ENCODE results near the gene SIDT2.

The SIDT2 gene

DNA sequence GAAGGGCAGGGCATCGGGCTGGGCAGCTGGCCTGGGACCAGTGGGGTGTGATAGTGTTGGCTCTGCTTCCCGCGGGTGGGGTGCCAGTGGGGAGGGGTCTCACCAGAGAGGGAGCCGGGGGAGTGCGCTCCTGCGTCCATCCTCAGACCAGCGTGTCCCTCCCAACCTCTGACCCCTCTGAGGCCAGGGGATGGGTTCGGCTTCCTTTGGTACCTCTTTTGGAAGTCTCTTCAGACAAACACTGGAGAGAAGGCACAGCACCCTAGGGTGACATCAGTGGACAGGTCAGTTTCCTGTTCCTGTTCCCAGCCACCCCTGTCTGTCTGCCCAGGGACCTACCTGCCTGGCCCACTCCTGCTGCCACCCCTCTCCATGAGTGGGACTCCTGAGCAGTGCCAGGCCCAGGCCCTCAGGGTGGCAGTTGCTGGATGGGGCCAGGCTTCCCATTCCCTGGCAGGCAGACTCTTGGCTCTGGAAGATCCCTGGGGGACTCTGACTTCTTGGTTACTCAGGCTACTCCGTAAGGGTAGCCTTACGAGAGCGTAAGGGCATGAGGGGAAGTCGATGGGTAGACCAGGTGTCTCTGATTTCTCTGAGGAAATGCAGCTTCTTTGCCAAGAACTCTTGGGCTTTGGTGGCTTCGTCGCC lies 23.2 kb downstream of the SIDT2 start:
- TF ChIP-seq TCF4 (CRISPR knock-in tag; IDR thresholded peaks at IDR 0.05; ENCODE audit: borderline replicate concordance) (no peak), OSR1 (CRISPR knock-in tag; IDR thresholded peaks at IDR 0.05) (no peak), BACH2 (CRISPR knock-in tag; IDR thresholded peaks at IDR 0.05; ENCODE audit: borderline replicate concordance) (no peak), ZFP3 (CRISPR knock-in tag; IDR thresholded peaks at IDR 0.05) (no peak), RARB (CRISPR knock-in tag; IDR thresholded peaks at IDR 0.05) (no peak), PPARA (CRISPR knock-in tag; IDR thresholded peaks at IDR 0.05; ENCODE audit: borderline replicate concordance) (no peak), ZNF565 (CRISPR knock-in tag; conservative IDR thresholded peaks at IDR 0.05; ENCODE audit: low read depth) (no peak), ARNTL (CRISPR knock-in tag; IDR thresholded peaks at IDR 0.05; ENCODE audit: borderline replicate concordance, low read depth) (no peak), ZNF70 (CRISPR knock-in tag; IDR thresholded peaks at IDR 0.05) (no peak), ZNF8 (CRISPR knock-in tag; IDR thresholded peaks at IDR 0.05) (no peak), ZC3H10 (CRISPR knock-in tag; IDR thresholded peaks at IDR 0.05) (no peak), ISL1 (CRISPR knock-in tag; IDR thresholded peaks at IDR 0.05) (no peak), TOX (CRISPR knock-in tag; IDR thresholded peaks at IDR 0.05; ENCODE audit: borderline replicate concordance) (no peak), ZFP30 (CRISPR knock-in tag; IDR thresholded peaks at IDR 0.05) (no peak)
- TF ChIP-seq, protein P1, sequence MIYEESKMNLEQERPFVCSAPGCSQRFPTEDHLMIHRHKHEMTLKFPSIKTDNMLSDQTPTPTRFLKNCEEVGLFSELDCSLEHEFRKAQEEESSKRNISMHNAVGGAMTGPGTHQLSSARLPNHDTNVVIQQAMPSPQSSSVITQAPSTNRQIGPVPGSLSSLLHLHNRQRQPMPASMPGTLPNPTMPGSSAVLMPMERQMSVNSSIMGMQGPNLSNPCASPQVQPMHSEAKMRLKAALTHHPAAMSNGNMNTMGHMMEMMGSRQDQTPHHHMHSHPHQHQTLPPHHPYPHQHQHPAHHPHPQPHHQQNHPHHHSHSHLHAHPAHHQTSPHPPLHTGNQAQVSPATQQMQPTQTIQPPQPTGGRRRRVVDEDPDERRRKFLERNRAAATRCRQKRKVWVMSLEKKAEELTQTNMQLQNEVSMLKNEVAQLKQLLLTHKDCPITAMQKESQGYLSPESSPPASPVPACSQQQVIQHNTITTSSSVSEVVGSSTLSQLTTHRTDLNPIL (CRISPR knock-in tag; IDR thresholded peaks at IDR 0.05; ENCODE audit: low read depth) = no peak
- TF ChIP-seq, protein P2, sequence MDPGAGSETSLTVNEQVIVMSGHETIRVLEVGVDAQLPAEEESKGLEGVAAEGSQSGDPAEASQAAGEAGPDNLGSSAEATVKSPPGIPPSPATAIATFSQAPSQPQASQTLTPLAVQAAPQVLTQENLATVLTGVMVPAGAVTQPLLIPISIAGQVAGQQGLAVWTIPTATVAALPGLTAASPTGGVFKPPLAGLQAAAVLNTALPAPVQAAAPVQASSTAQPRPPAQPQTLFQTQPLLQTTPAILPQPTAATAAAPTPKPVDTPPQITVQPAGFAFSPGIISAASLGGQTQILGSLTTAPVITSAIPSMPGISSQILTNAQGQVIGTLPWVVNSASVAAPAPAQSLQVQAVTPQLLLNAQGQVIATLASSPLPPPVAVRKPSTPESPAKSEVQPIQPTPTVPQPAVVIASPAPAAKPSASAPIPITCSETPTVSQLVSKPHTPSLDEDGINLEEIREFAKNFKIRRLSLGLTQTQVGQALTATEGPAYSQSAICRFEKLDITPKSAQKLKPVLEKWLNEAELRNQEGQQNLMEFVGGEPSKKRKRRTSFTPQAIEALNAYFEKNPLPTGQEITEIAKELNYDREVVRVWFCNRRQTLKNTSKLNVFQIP (CRISPR knock-in tag; IDR thresholded peaks at IDR 0.05; ENCODE audit: borderline replicate concordance, low read depth) = no peak
- TF ChIP-seq, protein P3, sequence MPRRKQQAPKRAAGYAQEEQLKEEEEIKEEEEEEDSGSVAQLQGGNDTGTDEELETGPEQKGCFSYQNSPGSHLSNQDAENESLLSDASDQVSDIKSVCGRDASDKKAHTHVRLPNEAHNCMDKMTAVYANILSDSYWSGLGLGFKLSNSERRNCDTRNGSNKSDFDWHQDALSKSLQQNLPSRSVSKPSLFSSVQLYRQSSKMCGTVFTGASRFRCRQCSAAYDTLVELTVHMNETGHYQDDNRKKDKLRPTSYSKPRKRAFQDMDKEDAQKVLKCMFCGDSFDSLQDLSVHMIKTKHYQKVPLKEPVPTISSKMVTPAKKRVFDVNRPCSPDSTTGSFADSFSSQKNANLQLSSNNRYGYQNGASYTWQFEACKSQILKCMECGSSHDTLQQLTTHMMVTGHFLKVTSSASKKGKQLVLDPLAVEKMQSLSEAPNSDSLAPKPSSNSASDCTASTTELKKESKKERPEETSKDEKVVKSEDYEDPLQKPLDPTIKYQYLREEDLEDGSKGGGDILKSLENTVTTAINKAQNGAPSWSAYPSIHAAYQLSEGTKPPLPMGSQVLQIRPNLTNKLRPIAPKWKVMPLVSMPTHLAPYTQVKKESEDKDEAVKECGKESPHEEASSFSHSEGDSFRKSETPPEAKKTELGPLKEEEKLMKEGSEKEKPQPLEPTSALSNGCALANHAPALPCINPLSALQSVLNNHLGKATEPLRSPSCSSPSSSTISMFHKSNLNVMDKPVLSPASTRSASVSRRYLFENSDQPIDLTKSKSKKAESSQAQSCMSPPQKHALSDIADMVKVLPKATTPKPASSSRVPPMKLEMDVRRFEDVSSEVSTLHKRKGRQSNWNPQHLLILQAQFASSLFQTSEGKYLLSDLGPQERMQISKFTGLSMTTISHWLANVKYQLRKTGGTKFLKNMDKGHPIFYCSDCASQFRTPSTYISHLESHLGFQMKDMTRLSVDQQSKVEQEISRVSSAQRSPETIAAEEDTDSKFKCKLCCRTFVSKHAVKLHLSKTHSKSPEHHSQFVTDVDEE (CRISPR knock-in tag; IDR thresholded peaks at IDR 0.05) = no peak
- TF ChIP-seq, protein P4, sequence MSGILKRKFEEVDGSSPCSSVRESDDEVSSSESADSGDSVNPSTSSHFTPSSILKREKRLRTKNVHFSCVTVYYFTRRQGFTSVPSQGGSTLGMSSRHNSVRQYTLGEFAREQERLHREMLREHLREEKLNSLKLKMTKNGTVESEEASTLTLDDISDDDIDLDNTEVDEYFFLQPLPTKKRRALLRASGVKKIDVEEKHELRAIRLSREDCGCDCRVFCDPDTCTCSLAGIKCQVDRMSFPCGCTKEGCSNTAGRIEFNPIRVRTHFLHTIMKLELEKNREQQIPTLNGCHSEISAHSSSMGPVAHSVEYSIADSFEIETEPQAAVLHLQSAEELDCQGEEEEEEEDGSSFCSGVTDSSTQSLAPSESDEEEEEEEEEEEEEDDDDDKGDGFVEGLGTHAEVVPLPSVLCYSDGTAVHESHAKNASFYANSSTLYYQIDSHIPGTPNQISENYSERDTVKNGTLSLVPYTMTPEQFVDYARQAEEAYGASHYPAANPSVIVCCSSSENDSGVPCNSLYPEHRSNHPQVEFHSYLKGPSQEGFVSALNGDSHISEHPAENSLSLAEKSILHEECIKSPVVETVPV (CRISPR knock-in tag; IDR thresholded peaks at IDR 0.05) = no peak
- ATAC-seq = no peak

DNA sequence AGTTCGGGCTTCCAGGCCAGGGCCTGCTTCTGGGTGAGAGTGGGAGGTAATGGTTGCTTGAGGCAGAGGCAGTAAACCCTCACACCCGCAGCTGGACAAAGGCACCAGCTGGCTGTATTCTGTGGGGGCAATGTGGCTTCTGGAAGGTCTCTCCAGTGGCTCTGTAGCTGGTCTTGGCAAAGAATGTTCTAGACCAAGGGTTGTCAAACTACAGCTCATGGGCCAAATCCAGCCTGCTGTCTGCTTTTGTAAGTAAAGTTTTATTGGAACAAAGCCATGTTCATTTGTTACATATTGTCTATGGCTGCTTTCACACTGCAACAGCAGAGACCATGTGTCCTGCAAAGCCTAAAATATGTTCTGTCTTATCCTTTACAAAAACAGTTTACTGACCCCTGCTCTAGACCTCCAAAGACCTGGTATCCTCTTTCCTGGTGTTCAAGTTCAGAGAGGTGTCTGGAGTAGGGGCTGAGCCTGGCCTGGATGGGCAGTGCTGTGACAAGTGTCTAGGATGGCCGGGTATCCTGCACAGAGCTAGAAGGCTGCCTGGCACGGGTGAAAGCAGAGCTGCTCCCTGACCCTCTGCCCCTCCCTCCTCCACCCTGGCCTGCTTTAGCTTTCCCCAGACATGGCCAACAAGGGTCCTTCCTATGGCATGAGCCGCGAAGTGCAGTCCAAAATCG lies 24.0 kb downstream of the SIDT2 start:
- TF ChIP-seq ZNF70 (CRISPR knock-in tag; IDR thresholded peaks at IDR 0.05) = no peak
- TF ChIP-seq ZFP30 (CRISPR knock-in tag; IDR thresholded peaks at IDR 0.05) = no peak
- TF ChIP-seq RARB (CRISPR knock-in tag; IDR thresholded peaks at IDR 0.05) = no peak
- no peak for TF ChIP-seq ESRRG (CRISPR knock-in tag; IDR thresholded peaks at IDR 0.05)
- no peak for TF ChIP-seq TCF4 (CRISPR knock-in tag; IDR thresholded peaks at IDR 0.05; ENCODE audit: borderline replicate concordance)
- no peak for TF ChIP-seq ZFP3 (CRISPR knock-in tag; IDR thresholded peaks at IDR 0.05)
- TF ChIP-seq SNAI2 (CRISPR knock-in tag; IDR thresholded peaks at IDR 0.05) = no peak
- TF ChIP-seq, protein P4 (CRISPR knock-in tag; IDR thresholded peaks at IDR 0.05) = no peak
- TF ChIP-seq, protein P2 (CRISPR knock-in tag; IDR thresholded peaks at IDR 0.05; ENCODE audit: borderline replicate concordance, low read depth) = no peak
- no peak for TF ChIP-seq TOX (CRISPR knock-in tag; IDR thresholded peaks at IDR 0.05; ENCODE audit: borderline replicate concordance)
- TF ChIP-seq ARNTL (CRISPR knock-in tag; IDR thresholded peaks at IDR 0.05; ENCODE audit: borderline replicate concordance, low read depth) = no peak
- ATAC-seq = no peak

All from SK-N-SH treated with all-trans-retinoic acid at 6 μM for 48 hours (cell line).